Regular cardiac myocyte (primary cell): ENCODE results near the gene LARGE1. TPM values are rescaled to one million over a fixed set of nuclear protein-coding genes. Genes with fewer than 3 reads are reported as not detected.

Experiments
- total RNA-seq: library from RNA; depleted of rRNA; stranded (reverse); fragments of >200 nt; gene quantifications from 2 replicates; pipeline ENCODE4 v1.2.3, GENCODE V29; 2014

The LARGE1 gene
- 7.1 and 16.1 TPM in 2 replicates for total RNA-seq

GRCh38 chr22:33920197-33920540, at the start of gene LARGE1:
TSS of gene LARGE1 (minus strand) at chr22:33920476.

